Inferior parietal cortex (tissue), 1 donor: ENCODE data around the gene RNU6-8.

Source experiments
- DNase-seq: peaks from one replicate; pipeline ENCODE4 v3.0.0-alpha.2; 2016; ENCODE audit errors: extremely low spot score

RNU6-8 gene

DNA sequence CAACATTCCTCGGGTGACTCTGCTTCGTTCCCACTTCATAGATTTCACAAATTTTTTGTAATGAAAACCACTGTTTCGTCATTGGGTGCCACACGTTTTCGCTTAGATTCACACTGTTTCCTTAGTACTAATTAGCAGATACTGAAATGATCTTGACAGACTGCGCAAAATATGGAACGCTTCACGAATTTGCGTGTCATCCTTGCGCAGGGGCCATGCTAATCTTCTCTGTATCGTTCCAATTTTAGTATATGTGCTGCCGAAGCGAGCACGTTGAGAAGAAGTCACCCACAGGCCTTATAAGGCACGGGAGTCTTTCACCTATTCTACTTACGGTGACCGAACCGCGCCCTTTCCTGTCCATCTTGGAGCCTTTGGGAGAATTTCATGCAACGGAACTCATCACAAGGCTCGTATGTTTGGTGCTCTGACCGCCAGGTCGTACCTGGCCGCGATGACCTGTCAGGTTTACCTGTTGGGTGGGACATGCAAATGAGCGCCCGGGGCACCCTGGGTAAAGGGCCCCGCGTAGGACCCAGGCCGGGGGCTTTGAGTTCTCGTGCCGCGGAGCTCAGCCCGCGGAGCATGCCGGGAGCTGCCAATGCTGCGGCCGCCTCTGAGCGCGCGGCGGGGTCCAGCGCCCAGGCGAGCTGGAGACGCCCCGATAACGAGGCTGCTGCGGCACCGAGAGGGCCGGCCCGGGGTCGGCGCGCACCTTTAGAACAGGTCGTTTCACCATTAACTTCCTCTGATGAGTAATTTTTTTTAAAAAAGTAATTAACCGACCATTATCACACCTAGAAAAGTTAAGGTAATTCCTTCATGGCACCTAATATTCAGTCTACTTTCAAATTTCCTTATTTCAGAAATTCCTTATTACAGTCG lies at the start of gene RNU6-8:
Gene RNU6-8 (minus strand): TSS at position 272 of the 885 bp plus-strand sequence.
- DNase-seq, result peak; percentile 80

- DNase-seq, result peak; percentile 85
Measured at GRCh38 chr14:32252030-32252670, 49.1 kb upstream of the RNU6-8 start.

DNA sequence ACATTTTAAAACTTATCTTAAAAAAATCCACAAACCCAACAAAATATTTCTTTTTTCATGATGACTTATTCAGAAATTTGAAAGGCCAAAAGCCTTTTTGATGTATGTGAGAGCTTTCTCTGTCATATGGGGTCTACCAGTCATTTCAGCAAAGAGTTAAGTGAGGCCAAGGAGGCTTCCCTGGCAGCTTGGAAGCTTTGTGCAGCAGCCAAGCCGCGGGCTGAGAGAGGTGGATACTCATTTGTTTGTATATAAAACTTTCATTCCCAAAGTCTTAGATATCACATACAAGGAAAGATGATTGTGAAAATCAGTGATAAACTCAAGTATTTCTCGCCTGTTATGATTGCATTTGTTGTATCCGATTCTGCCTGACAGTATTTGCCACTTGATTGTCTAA lies 48.5 kb upstream of the RNU6-8 start:
- no peak for DNase-seq

DNA sequence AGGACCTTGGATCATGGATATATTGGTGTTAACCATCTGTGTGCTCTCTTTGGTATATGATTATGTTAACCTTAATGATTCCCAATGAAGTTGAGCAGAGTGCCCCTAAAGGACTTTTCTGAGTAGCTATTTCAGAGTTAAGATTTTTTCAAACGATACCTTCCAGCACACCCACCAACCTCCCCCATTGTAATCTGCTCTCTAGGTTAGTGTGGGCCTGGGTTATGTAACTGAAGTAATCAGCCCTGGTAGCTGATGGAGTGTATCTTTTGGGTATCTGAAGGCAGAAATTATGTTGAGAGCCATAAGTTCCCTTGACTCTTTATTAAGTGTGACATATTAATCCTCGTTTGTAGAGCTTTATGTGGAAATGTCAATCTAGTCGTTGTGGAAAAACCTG lies 47.6 kb upstream of the RNU6-8 start:
- no peak for DNase-seq

GRCh38 chr14:32249780-32250179 lies 46.7 kb upstream of the RNU6-8 start:
- no peak for DNase-seq

GRCh38 chr14:32249371-32249770 lies 46.3 kb upstream of the RNU6-8 start:
- DNase-seq, result no peak

DNA sequence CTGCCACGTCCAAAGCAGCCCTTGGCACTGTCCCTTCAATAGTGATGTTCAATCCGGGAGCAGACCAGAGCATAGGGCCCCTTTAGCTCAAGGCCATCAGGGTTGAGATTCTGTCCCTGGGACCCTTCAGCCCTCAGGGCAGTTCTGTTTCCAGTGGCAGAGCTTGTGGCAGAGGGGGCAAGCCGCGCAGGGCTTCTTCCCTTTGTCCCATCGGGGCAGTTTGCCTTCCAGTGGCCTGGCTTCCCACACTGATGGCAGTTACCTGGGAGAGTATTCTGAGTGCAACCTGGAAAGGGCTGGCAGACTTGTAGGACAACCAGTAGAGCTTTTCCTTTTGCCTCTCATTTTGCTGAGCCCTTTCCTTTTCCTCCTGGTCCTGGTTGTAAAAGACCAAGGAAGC lies 43.7 kb upstream of the RNU6-8 start:
- DNase-seq, result no peak

- DNase-seq, result no peak
Measured at GRCh38 chr14:32244404-32244803, 41.3 kb upstream of the RNU6-8 start.

DNA sequence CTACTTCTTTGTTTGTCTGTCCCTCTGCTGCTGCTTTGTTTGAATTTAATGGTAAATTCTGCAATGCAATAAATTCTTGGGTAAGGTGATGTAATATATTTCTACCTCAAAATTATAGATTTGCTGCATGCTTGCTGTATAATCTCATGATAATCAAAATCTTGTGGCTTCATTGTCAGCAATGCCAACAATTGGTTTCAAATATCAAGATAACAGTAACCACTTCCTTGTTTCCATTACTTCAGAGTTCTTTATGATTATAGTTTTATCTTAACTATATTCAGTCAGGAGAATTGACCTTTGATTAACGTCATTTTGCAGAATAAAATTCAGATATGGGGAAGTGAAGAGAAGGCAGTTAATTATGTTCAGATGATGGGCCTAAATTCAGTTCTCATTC lies 30.2 kb upstream of the RNU6-8 start:
- no peak for DNase-seq

DNA sequence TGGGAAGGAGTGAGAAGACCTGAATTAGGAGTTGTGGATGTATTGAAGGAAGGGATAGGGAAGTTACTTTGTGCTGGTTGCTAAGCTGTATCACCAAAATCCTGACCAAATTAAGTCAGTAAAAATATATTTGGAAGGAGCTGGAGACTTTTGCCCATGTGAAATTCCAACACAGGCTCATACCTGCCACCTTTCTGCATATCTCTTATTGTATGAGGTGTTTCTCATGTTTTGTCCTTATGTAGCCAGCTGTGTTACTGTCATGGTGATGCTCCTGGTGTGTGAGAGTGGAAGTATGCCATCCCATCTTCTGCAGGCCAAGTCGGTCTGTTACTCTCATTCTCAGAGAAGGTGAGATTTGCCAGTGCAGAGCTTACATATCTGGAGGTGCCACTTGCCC lies 29.4 kb upstream of the RNU6-8 start:
- DNase-seq, result no peak

DNA sequence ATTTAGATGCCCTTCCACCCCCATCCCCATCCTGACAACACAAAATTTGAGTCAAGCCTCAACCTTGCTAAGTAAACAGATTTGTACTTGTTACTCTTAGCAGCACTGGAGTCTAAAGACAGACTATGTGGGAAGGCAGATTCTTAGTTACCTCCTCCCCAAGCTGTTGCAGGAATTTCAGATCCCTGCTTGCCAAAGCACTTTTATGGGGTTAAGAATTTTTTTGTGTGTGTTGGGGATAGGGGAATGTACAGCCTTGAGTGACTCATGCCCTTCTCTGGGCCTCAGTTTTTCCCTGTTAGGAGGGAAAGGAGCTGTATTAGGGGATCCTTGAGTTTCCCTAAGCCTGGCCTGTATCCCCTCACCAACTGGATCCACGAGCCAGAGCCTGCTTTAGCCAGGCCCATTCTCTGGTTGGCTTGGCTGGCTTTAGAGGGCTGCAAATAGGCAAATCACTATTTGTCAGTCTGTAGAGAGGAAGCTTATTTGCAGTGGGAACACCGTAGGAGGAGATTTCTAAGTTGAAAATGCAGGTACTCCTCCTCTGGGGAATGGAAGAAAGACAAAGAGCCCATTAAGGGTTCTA lies 27.7 kb upstream of the RNU6-8 start:
- DNase-seq, result peak; percentile 18

DNA sequence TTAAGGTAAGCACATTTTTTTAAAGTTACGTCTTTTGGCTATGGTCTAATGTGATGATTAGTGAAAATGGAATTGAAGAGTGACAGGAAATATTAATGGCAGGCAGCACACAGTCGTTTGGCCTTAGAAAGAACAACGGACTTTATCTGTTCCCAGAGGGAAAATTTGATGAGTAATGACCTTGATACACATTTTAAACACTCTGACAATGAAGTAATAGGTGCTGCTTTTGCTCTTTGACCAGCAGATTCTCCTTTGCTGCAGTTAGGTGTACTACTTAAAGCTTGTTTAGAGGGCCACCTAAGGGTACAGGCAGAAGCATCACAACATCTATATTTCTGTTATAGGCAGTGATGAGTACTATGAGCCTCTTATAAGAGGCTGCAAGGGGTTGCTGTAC lies 27.1 kb upstream of the RNU6-8 start:
- no peak for DNase-seq

DNA sequence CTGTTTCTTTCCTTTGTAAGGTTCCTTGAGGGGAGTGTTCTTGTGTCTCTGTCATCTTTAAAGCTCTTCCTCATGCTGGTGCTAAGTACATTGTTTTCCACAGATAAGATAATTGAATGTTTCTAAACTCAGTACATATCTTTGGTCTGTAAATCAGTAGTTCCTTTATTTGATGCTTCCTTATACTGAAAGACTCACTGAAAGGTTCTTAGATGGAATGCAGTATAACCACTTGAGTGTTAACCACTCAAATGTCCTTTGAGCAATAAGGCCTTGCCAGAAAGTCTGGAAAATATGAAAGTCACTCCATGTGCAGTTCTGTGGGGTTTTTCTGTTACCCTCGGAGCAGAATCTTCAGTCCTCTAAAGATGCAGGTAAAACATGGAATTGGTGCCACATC lies 23.0 kb upstream of the RNU6-8 start:
- DNase-seq, result no peak

DNA sequence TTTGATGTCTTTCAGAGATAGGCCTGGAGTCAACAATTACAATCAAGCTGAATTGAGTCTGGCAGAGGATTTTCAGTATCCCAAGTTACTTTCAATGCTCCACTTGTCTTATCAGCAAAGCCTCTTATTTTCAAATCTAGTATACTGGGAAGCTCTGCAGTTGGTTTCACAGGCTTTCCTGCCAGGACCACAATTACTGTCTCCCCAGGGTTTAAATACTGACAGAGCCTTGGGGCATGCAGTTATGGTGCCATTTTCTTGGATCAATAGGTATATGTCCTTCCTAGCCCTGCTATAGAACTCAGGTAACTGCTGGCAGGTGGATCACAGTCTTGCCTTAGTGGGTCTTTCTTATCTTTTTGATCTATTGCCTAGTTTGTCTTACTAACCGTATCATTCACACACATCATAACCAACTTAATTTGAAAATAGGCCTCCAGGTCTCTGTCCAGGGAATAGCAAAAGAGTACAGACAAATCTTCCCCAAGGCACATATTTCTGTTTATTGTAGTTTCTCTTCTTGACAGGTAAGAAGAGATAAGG lies 22.4 kb upstream of the RNU6-8 start:
- no peak for DNase-seq

- DNase-seq, result peak; percentile 49
Measured at GRCh38 chr14:32224737-32225377, 21.8 kb upstream of the RNU6-8 start.

GRCh38 chr14:32217301-32217700 lies 14.2 kb upstream of the RNU6-8 start:
- no peak for DNase-seq

- no peak for DNase-seq
Measured at GRCh38 chr14:32212833-32213232, 9.8 kb upstream of the RNU6-8 start.

- no peak for DNase-seq
Measured at GRCh38 chr14:32211068-32211404, 8.0 kb upstream of the RNU6-8 start.

DNA sequence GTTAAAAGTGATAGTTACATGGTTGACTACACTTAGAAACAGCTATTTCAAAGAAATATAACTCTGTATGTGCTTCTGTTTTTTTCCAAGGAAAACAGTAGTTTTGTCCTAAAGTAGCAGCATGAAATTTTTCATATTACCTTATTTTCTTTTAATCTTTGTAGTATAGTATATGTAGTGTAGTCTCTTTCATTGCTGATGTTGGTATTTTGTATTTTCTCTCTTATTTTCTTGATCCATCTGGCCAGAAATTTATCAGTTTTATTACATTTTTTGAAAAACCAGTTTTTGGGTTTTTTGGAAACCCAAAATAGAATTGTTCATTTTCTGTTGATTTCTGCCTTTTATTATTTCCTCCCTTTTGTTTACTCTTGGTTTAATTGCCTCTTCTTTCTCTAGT lies 6.4 kb upstream of the RNU6-8 start:
- no peak for DNase-seq

DNA sequence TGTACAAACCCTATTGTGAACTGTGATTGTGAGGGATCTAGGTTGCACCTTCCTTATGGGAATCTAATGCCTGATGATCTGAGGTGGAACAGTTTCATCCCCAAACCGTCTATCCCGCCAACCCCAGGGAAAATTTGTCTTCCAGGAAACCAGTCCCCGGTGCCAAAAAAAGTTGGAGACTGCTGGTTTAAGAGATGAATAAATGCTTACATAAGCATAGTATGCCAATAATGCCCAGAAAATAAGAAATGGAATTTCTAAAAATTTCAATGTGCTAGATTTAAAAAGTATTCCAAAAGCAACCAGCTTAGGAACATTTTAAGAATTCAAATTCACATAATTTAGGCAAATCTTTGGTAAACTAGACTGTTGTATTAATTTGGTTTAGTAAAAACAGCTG lies 5.4 kb upstream of the RNU6-8 start:
- no peak for DNase-seq

DNA sequence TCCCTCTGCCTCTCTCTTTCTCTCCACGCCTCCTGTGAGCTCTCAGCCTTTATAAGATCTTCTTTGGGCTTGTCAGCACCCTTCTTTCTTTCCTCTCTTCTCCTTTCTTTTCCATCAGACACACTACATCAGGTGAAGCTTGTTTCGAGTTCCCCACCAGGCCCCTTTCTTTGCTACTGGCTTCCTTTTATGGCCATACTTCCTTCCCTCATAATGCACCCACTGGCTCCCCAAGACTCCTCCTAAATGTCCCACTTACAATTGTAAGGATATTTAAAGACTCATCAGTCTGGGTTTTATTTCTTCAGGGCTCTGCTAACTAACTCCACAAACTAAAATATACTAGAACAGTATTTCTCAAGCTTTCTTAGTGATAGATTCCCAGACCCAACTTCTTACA lies 3.5 kb upstream of the RNU6-8 start:
- no peak for DNase-seq

DNA sequence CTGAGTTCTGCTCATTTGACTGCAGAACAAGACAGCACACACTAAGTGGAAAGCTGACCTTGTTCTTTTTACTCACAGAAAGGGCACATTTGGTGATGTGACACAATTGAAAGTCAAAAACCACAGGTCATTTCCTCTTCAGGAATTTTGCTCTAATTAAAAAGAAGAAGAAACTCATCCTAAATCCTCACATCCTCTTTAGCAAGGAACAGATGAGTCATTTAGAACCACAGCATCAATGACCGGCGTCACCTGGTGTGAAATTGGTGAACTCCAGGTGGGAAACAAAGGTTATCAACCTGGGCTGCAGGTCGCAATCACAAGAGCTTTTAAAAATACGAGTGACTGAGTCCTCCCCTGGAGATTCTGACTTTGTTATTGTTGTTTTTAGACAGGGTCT lies 2.9 kb upstream of the RNU6-8 start:
- DNase-seq, result no peak
